SK-N-SH (cell line): Measurements from ENCODE around the gene KCTD17.

Source experiments
- CHD2 ChIP-seq: fragments of 150-350 bp; IDR thresholded peaks from 2 replicates; pipeline ENCODE4 v1.6.1; 2018; ENCODE audit warnings: low read length; ENCODE audit not compliant: partially characterized antibody
- FOXM1 ChIP-seq: IDR thresholded peaks from 2 replicates; pipeline ENCODE4 v1.4.0; 2012; ENCODE audit warnings: low read depth, mild to moderate bottlenecking
- TF ChIP-seq, protein P1 (sequence below): fragments of 200-600 bp; sonication (generic); IDR thresholded peaks from 2 replicates; pipeline ENCODE4 v1.6.1; 2017; ENCODE audit warnings: antibody characterized with exemption, mild to moderate bottlenecking, moderate library complexity

DNA sequence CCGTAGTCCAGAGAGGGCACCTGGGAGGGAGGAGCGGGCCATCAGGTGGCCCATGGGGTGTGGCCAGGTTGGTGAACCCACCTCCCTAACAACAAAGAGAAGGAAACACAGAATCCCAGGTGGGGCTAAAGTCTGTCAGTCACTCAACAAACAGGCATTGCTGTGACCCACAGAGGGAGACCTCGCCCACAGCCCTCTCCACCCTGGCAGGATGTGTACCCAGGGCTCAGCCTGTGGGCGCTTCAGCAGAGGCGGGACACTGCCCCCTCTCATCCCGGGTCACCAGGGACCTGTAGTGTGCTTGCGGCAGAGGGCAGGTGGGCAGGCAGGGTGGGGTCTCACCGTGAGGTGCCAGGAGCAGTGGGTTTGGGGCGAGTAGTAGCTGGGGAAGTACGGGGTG is 32.8 kb downstream of the KCTD17 start:
- TF ChIP-seq, protein P1, sequence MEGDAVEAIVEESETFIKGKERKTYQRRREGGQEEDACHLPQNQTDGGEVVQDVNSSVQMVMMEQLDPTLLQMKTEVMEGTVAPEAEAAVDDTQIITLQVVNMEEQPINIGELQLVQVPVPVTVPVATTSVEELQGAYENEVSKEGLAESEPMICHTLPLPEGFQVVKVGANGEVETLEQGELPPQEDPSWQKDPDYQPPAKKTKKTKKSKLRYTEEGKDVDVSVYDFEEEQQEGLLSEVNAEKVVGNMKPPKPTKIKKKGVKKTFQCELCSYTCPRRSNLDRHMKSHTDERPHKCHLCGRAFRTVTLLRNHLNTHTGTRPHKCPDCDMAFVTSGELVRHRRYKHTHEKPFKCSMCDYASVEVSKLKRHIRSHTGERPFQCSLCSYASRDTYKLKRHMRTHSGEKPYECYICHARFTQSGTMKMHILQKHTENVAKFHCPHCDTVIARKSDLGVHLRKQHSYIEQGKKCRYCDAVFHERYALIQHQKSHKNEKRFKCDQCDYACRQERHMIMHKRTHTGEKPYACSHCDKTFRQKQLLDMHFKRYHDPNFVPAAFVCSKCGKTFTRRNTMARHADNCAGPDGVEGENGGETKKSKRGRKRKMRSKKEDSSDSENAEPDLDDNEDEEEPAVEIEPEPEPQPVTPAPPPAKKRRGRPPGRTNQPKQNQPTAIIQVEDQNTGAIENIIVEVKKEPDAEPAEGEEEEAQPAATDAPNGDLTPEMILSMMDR = no peak
- TF ChIP-seq CHD2 (no peak), FOXM1 (no peak)
